Body of pancreas (tissue), 4 donors: ENCODE results near the gene LPAR6. TPM values are rescaled to one million over a fixed set of nuclear protein-coding genes. Genes with fewer than 3 reads are reported as not detected.

Experiments
- ATAC-seq: fragments of 150-250 bp; one replicate; pipeline ENCODE4 v1.9.1; 2016
- DNase-seq, 4 donors: peaks; one replicate each; pipeline ENCODE4 v3.0.0-alpha.2; 2019
- H3K27ac ChIP-seq, 4 donors: fragments of 200-600 bp; sonication (generic); 1 replicate in 3 of 4; 2 replicates in 1 of 4; pipeline versions ENCODE4 v1.5.1 to v1.6.1; 2016 to 2019; ENCODE audit warnings: mild to moderate bottlenecking in 1 of 4, mixed read lengths in 1 of 4, moderate library complexity in 1 of 4
- H3K27me3 ChIP-seq, 2 donors: fragments of 200-600 bp; sonication (generic); one replicate each; pipeline ENCODE4 v1.6.0; 2016; ENCODE audit warnings: mild to moderate bottlenecking in 1 of 2
- H3K36me3 ChIP-seq, 2 donors: fragments of 200-600 bp; sonication (generic); replicated peaks in 1 of 2; 2 replicates each; pipeline ENCODE4 v1.5.1; 2016; ENCODE audit warnings: low read depth in 2 of 2; ENCODE audit not compliant: insufficient read depth in 1 of 2
- H3K4me1 ChIP-seq: fragments of 200-600 bp; sonication (generic); one replicate; pipeline ENCODE4 v1.6.0; 2016
- H3K4me3 ChIP-seq, 2 donors: fragments of 200-600 bp; sonication (generic); 1 replicate in 1 of 2; 2 replicates in 1 of 2; pipeline ENCODE4 v1.5.1; 2016 to 2019
- H3K9me3 ChIP-seq, 3 donors: fragments of 200-600 bp; sonication (generic); 1 replicate in 2 of 3; 2 replicates in 1 of 3; pipeline ENCODE4 v1.5.1; 2016
- POLR2A ChIP-seq, 3 donors: fragments of 450-650 bp; IDR thresholded peaks; one replicate each; pipeline ENCODE4 v1.6.1; 2016; ENCODE audit warnings: antibody characterized with exemption in 3 of 3, mild to moderate bottlenecking in 2 of 3
- WGBS, 2 donors: methylation state at CpG; one replicate each; pipeline ENCODE4 v1.1.5; 2017; 5-methylcytosine and 5-hydroxymethylcytosine counted together
- intact Hi-C: fragments of 100-400 bp; cut with DNase I; formaldehyde crosslinking; loops from one replicate; pipeline ENCODE4 v1.15.1; 2023
- total RNA-seq, 2 donors: library from RNA; depleted of rRNA; stranded (reverse); fragments of >200 nt; gene quantifications; one replicate each; pipeline ENCODE4 v1.1.0, GENCODE V29; 2016
- TF ChIP-seq, protein P1 (sequence below), 7 experiments: fragments of 450-650 bp in 4 of 7; fragments of 200-600 bp in 3 of 7; sonication (generic) in 3 of 7; IDR thresholded peaks; one replicate each; pipeline ENCODE4 v1.5.1; 2016 to 2019; ENCODE audit warnings: antibody characterized with exemption in 7 of 7

The LPAR6 gene
- total RNA-seq, 2 donors from 2014 or later, result 6.3 to 11.7 TPM

GRCh38 chr13:48402325-48402932, 10.5 kb downstream of the LPAR6 start:
- Histone ChIP-seq H3K36me3 (no peaks in the 10 kb centered on the region), H3K27ac (peak overlapping the region in 1 of 4 donors; percentile 74), H3K9me3 (no peaks in the 10 kb centered on the region), H3K27me3 (no peaks in the 10 kb centered on the region), H3K4me1 (peaks cover 11% of the 10 kb centered on the region), H3K4me3 (no peak overlapping the region)
- TF ChIP-seq, protein P1, sequence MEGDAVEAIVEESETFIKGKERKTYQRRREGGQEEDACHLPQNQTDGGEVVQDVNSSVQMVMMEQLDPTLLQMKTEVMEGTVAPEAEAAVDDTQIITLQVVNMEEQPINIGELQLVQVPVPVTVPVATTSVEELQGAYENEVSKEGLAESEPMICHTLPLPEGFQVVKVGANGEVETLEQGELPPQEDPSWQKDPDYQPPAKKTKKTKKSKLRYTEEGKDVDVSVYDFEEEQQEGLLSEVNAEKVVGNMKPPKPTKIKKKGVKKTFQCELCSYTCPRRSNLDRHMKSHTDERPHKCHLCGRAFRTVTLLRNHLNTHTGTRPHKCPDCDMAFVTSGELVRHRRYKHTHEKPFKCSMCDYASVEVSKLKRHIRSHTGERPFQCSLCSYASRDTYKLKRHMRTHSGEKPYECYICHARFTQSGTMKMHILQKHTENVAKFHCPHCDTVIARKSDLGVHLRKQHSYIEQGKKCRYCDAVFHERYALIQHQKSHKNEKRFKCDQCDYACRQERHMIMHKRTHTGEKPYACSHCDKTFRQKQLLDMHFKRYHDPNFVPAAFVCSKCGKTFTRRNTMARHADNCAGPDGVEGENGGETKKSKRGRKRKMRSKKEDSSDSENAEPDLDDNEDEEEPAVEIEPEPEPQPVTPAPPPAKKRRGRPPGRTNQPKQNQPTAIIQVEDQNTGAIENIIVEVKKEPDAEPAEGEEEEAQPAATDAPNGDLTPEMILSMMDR (IDR thresholded peaks at IDR 0.05), result no peak
- TF ChIP-seq POLR2A (IDR thresholded peaks at IDR 0.05), result no peak
- no peak for ATAC-seq
- 69 to 71% methylated on average over 2 of the region's 2 CpGs for WGBS, 2 donors
- DNase-seq, result no peak
- intact Hi-C loops, result no loop called here

DNA sequence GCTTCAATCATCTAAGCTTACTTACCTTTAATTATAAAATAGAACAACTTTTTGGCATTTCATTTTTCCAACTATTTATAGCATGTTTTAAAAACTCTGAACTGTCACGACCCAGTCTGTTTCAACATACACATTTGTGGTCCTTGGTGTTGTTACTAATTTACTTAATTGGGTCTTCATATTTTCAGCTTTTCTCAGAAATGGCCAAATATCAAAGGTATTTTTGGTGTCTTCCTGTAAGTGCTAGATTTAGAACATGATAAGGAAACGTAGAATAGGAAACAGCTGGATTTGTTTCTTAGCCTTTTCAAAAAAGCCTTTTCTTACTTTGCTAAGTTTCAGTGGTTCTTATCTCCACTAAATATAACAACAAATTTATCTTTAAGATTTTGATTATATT, 11.4 kb downstream of the LPAR6 start:
- 43 to 64% methylated on average over 2 of the region's 2 CpGs for WGBS, 2 donors
- TF ChIP-seq POLR2A (IDR thresholded peaks at IDR 0.05), result no peak
- TF ChIP-seq, protein P1 (IDR thresholded peaks at IDR 0.05), result no peak
- no peak overlapping the region for H3K4me3 ChIP-seq
- H3K27ac ChIP-seq, result peak overlapping the region in 1 of 4 donors; percentile 52
- ATAC-seq, result no peak
- intact Hi-C loops, result no loop called here
- no peaks in the 10 kb centered on the region for H3K36me3 ChIP-seq
- H3K4me1 ChIP-seq, result peaks cover 11% of the 10 kb centered on the region
- DNase-seq, result no peak
- no peaks in the 10 kb centered on the region for H3K9me3 ChIP-seq
- no peaks in the 10 kb centered on the region for H3K27me3 ChIP-seq

GRCh38 chr13:48400850-48401291, 12.0 kb downstream of the LPAR6 start:
- Histone ChIP-seq H3K4me1 (peaks cover 11% of the 10 kb centered on the region), H3K27ac (peak overlapping the region in 1 of 4 donors; percentile 52), H3K27me3 (no peaks in the 10 kb centered on the region), H3K4me3 (no peak overlapping the region), H3K9me3 (no peaks in the 10 kb centered on the region), H3K36me3 (no peaks in the 10 kb centered on the region)
- no peak for TF ChIP-seq POLR2A (IDR thresholded peaks at IDR 0.05)
- TF ChIP-seq, protein P1 (IDR thresholded peaks at IDR 0.05), result no peak
- DNase-seq (no peak), ATAC-seq (peak; percentile 30)
- intact Hi-C loops, result no loop called here
- 29 to 47% methylated on average over 1 of the region's 1 CpG for WGBS, 2 donors

GRCh38 chr13:48400090-48400694, 12.7 kb downstream of the LPAR6 start:
- WGBS, 2 donors, result 60 to 74% methylated on average over 2 of the region's 2 CpGs
- no peak for ATAC-seq
- Histone ChIP-seq H3K9me3 (no peaks in the 10 kb centered on the region), H3K4me1 (peaks cover 11% of the 10 kb centered on the region), H3K4me3 (no peak overlapping the region), H3K27ac (peak overlapping the region in 1 of 4 donors; percentile 52), H3K36me3 (no peaks in the 10 kb centered on the region), H3K27me3 (no peaks in the 10 kb centered on the region)
- TF ChIP-seq POLR2A (IDR thresholded peaks at IDR 0.05), result no peak
- TF ChIP-seq, protein P1 (IDR thresholded peaks at IDR 0.05), result no peak
- intact Hi-C loops, result no loop called here
- no peak for DNase-seq
